Stimulated activated CD8-positive, alpha-beta memory T cell treated with anti-CD3 and anti-CD28 coated beads, Interleukin-7, amount 100 ng/mL, for 48 hours (primary cell): Measurements from ENCODE around the gene ADARB1.

Experiments used
- DNase-seq, 2 donors: peaks; one replicate each; pipeline ENCODE4 v3.0.0-alpha.2; 2020; ENCODE audit warnings: low read depth in 1 of 2; ENCODE audit errors: extremely low read depth in 1 of 2

Gene ADARB1

GRCh38 chr21:45074818-45075595 is 627 bp downstream of the ADARB1 start:
- DNase-seq = no peak

GRCh38 chr21:45075596-45076244 is 1.3 kb downstream of the ADARB1 start:
- no peak for DNase-seq

GRCh38 chr21:45076245-45076711 is 1.9 kb downstream of the ADARB1 start:
- no peak for DNase-seq

GRCh38 chr21:45078371-45078770 is 4.0 kb downstream of the ADARB1 start:
- DNase-seq = no peak

- DNase-seq = peak in 1 of 2 donors; percentile 69
These were observed 4.5 kb downstream of the ADARB1 start for GRCh38 chr21:45078877-45079281.

GRCh38 chr21:45079351-45079750 is 5.0 kb downstream of the ADARB1 start:
- DNase-seq = no peak

- DNase-seq = no peak
These were observed 5.9 kb downstream of the ADARB1 start for GRCh38 chr21:45080232-45080631.

- no peak for DNase-seq
These were observed 6.4 kb downstream of the ADARB1 start for GRCh38 chr21:45080639-45081414.

- no peak for DNase-seq
These were observed 7.3 kb downstream of the ADARB1 start for GRCh38 chr21:45081636-45082035.

- DNase-seq = no peak
These were observed 8.4 kb downstream of the ADARB1 start for GRCh38 chr21:45082736-45083135.

- DNase-seq = no peak
These were observed 9.7 kb downstream of the ADARB1 start for GRCh38 chr21:45084121-45084520.

GRCh38 chr21:45084881-45085536 is 10.6 kb downstream of the ADARB1 start:
- no peak for DNase-seq

- DNase-seq = no peak
These were observed 11.3 kb downstream of the ADARB1 start for GRCh38 chr21:45085700-45086099.

GRCh38 chr21:45086337-45086958 is 12.1 kb downstream of the ADARB1 start:
- DNase-seq = no peak

- DNase-seq = no peak
These were observed 12.8 kb downstream of the ADARB1 start for GRCh38 chr21:45087022-45087823.

GRCh38 chr21:45088116-45088515 is 13.7 kb downstream of the ADARB1 start:
- DNase-seq = no peak

GRCh38 chr21:45088729-45089128 is 14.3 kb downstream of the ADARB1 start:
- DNase-seq = no peak

GRCh38 chr21:45089964-45090363 is 15.6 kb downstream of the ADARB1 start:
- DNase-seq = no peak

- DNase-seq = no peak
These were observed 16.6 kb downstream of the ADARB1 start for GRCh38 chr21:45090966-45091365.
